IPS-11a (cell line): ENCODE measurements around the gene FSD1.
"Not testable (repeated sequence)": the region's sequence is repeated elsewhere in the genome, so short reads cannot be mapped to it uniquely, and the experiment has no call there.

Source experiments
- H3K4me3 ChIP-seq: one replicate; pipeline ENCODE4 v1.5.1; 2013; ENCODE audit warnings: low read depth, low read length, control low read depth

Gene FSD1

DNA sequence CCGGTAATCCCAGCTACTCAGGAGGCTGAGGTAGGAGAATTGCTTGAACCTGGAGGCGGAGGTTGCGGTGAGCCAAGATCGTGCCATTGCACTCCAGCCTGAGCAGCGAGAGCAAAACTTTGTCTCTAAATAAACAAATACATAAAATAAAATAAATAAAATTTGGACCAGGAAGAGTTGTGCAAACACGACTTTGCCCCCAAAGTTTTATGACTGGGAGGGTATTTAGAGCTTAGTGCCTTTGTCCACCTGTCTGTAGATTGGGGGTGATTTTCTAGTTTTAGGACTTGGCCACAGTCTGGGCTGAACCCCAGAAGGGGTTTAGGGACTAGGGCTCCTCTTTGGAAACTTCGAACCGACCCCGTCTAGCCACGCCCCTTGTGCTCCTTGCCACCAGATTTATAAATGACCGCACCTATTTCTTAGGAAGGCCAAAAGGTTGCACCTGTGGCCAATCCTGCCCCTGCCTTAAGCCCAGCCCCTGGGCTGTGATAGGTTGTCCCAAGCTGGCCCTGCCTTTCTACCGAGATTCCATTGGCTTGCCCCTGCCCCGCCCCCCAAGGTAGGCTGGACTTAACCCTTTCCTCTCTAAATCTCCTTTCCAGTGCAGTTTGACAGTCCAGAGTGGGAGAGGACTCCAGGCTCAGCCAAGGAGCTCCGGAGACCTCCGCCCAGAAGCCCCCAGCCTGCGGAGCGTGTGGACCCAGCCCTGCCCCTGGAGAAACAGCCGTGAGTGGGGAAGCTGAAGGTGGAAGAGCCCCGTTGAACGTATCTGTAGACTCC lies 20.0 kb upstream of the FSD1 start:
- no peak overlapping the region for H3K4me3 ChIP-seq

DNA sequence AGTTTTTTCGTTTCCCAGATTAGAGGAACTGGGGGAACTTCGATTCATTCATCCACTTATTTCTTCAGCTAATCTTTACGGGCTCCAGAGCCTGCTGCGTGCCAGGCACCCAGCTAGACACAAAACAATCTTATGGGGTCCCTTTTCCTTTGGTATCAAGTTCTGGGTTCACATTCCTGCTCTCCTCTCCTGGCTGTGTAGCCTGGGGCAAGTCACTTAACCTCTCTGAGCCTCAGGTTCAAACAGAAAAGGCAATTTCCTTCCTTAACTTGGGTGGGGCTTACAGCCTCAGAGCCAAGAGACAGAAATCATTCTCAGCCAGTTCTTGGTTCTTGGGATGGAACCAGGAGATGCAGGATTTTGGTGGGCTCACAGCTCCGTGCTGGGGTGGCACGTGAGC lies 19.4 kb upstream of the FSD1 start:
- no peak overlapping the region for H3K4me3 ChIP-seq

DNA sequence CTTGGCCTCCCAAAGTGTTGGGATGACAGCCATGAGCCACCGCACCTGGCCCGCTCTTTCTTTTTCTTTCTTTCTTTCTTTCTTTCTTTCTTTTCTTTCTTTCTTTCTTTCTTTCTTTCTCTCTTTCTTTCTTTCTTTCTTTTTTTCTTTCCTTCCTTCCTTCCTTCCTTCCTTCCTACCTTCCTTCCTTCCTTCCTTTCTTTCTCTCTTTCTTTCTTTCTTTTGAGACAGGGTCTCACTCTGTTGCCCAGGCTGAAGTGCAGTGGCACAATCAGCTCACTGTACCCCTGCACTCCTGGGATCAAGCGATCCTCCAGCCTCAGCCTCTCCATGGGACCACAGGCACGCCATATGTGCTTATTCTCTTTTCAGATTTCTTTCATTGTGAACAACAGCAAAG lies 18.3 kb upstream of the FSD1 start:
- H3K4me3 ChIP-seq: not testable (repeated sequence)

DNA sequence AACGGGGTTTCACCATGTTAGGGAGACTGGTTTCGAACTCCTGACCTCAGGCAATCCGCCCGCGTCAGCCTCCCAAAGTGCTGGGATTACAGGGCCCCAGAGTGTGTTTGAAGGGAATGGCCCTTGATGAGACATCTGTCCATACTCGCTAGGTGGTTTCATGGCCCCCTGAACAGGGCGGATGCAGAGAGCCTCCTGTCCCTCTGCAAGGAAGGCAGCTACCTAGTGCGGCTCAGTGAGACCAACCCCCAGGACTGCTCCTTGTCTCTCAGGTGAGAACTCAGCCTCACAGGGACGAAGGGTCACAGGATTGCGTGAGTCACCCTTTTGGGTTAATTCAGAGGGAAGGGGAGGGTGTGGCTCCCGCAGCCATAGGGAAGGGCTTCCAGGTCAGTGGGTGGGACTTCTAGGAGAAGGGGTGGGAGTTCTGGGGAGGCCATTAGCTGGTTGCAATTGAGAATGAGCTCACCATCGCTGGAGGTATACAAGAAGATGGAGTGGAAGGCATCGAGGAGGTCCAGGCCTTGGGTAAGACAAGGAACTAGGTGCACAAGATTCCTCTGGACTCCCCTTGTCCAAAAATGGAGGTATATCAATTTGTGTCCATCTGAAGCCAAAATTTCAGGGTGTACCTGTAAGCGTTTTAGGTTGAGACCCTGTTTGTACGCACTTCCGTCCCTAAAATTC lies 16.2 kb upstream of the FSD1 start:
- H3K4me3 ChIP-seq: no peak overlapping the region

DNA sequence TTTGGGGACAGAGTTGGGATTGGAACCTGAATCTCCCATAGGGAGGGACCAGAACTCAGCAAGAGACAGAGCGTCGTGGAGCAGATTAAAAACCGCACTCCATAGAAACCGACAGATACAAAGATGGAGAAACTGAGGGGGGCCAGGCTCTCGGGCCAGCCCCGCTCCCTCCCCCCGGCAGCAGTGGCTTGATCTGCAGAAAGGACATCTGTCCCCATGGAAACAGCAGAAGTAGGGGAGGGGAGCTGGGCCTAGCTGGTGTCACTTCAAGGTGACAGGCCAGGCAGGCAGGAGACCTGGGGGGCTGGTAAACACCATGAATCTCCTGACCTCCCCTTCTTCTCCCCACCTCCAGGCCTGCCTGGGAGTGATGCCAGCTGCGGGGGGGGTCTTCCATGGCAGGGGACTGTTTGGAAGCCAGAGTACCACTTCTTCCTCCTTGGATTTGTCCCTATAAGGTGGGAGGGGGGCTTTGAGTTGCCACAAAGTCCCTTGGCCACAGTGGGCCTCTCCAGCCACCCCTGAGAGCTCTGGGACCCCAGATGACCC lies 13.1 kb upstream of the FSD1 start:
- no peak overlapping the region for H3K4me3 ChIP-seq

DNA sequence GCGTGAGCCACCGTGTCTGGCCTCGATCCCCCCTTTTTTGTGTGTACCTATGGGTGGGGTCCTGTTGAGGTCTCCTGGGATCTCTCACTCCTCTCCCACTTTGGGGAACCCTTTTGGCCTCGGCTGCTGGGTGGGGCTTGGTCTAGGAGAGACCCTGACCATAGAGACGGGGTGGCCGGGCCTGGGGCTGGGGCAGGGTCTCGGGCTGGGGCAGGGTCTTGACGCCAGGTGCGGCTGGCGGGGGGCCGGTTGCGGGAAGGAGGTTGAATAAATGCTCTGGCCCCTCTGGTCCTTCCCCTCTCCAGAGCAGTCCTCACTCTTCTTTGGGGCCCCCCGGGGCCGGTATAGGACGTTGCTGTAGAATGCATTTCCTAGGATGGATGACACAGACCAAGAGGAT lies 11.9 kb upstream of the FSD1 start:
- H3K4me3 ChIP-seq: no peak overlapping the region

DNA sequence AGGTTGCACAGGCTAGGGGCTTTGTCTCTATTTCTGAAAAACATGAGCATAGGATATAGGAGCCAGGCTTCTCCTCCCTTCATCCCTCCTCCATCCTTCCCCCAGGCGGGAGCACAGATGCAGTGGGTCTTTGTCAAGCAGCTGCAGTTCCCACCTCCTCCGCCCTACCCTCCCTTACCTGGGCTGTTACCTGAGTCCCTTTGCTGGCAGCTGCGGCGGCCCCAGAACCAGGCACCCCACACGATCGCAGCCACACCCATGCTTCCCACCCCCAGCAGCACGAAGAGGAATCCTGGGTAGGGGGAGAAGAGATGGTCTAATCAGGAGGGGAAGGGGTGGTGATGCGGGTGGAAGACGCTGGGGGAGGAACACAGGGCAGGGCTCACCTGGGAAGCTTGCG lies 10.0 kb upstream of the FSD1 start:
- H3K4me3 ChIP-seq: no peak overlapping the region

DNA sequence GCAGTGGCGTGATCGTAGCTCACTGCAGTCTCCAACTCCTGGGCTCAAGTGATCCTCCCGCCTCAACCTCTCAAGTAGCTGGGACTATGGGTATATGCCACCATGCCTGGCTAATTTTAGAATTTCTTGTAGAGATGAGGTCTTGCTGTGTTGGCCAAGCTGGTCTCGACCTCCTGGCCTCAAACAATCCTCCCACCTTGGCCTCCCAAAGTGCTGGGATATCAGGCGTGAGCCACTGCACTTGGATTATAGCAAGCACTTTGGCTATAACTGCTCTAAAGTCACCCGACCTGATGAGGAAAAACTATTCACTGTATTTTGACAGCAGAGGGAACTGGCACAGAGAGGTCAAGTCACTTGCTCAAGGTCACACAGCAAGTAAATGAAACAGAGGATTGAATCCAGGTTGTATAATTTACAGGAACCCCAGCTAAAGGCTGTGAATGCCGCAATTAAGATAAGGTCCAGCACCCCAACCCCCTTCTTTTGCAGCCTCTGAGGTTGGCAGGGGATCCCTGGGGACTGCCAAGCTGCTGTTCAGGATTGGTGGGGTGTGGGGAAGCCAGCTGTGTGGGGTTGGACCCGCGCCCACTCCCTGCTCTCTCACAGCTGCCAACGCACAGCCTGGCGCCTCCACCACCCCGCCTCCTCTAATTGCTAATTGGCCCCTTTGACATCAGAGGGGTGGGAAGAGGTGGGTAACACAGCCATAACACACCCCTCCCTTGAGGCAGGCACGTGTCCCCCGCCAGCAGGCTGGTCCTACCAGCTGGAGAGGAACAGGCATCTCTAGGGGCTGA lies 8.2 kb upstream of the FSD1 start:
- no peak overlapping the region for H3K4me3 ChIP-seq

DNA sequence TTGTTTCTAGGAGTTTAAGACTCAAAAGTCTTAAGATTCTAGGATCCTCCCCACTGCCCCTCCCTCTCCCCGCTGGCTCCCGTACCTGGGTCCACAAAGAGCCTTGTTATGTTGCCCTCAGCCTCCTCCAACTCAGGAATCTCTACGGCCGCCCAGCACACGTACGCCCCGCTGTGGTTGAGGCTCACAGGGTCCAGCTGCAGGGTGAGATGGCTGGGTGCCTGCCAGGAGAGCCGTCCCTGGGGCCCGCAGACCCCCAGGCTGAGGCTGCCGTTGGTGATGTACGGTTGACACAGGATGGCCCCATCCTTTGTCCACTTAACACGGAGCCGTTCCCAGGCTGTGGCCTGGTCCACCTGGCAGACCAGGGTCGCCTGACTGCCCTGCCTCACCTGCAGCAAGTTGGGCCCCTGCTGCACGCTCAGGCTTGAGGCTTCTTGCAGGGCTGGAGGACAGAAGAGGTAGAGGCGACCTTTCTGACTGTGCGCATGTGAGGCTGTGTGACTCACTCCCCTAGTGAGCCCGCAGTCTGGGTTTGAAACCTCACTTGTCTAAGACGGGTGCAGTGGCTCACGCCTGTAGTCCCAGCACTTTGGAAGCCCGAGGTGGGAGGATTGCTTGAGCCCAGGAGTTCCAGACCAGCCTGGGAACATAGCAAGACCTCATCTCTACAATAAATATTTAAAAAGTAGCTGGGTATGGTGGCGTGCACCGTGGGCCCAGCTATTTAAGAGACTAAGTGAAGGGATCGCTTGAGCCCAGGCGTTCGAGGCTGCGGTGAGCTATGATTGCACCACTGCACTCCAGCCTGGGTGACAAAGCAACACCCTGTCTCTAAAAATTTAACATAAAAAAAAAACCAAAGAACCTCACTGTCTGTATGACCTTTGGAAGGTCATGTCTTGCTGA lies 6.2 kb upstream of the FSD1 start:
- no peak overlapping the region for H3K4me3 ChIP-seq

DNA sequence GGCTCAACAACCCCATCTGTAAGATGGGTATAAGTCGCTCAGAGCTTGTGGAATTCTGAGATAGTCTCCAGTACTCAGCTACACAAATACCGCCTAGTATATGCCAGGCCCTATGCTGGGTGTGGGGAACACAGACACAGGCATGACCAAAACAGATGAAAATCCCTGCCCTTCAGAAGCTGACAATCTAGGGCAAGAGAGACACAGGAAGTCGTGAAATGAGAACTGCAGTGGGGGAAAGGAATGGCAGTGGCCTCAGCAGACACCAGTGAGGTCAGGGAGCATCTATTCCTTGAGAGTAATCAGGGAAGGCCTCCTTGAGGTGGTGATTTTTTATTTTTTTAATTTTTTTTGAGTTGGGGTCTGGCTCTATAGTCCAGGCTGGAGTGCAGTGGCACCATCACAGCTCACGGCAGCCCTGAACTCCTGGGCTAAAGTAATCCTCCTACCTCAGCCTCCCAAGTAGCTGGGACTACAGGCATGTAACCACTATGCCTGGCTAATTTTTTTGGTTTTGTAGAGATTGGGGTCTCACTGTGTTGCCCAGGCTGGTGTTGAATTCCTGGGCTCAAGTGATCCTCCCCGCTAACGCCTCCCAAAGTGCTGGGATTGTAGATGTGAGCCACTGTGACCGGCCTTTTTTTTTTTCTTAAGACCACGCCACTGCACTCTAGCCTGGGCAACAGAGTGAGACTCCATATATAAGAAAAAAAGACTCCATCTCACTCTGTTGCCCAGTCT lies 5.4 kb upstream of the FSD1 start:
- H3K4me3 ChIP-seq: no peak overlapping the region

DNA sequence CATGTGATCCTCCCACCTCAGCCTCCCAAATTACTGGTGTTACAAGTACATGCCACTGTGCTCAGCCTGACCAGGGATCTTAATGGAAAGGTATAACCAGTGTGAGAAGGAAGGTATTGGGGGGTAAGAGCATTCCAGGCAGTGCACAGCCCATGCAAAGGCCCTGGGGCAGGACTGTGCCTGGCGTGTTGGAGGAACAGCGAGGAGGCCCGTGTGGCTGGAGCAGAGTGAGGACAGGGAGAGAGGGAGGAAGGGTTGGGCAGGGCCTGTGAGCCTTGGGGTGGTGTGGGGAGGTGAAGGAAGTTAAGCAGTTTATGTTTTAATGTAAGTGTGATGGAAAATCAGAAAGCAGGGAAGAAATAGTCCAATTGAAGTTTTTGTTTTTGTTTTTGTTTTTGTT lies 3.8 kb upstream of the FSD1 start:
- H3K4me3 ChIP-seq: no peak overlapping the region

DNA sequence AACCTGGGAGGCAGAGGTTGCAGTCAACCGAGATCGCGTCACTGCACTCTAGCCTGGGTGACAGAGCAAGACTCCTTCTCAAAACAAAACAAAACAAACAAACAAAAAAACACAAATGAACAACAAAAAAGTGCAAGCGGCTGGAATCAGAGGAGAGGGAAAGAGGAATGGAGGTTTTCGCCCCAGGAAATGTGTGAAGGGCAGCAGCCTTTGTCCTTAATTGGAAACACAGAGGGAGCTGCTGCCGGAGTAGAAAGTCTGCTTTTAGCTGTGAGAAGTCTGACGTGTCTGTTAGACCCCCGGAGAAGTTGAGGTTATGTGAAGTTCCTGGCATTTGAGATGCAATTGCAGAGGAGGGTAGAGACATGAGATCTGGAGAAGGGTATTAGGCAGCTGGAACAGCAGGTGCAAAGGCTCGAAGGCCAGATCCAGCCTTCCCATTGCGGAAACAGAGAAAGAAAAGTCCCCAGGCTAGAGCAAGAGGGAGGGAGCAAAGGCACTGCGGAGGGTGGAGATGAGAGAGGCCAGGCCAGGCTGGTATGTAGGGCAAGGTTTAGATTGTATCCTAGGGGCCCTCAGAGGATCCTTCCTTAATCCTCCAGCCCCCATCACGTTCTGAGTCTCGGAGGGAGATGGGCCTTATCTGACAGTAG lies 2.7 kb upstream of the FSD1 start:
- H3K4me3 ChIP-seq: no peak overlapping the region

DNA sequence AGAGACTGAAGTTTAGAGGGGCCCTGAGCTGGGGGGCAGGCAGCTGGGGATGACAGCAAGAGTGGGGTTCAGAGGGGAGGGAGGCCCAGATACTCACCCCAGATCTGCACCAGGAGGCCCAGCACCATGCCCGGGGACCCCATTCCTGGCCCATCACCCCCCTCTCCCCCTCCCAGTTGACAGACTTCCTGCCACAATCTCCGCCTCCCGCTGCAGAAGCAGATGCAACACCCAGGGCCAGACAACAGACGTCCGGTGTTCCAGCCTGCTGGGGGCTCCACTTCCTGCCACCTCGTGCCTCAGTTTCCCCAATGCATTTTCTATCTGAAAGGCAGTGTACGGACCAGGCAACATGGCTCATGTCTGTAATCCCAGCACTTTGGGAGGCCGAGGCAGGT lies 2.2 kb upstream of the FSD1 start, which contains the start of gene TMIGD2:
TSS of gene TMIGD2 (minus strand) at position 147 of the 398 bp plus-strand sequence. CDS start at position 143, 4 bp downstream.
- H3K4me3 ChIP-seq: no peak within 1 kb of the TSS

DNA sequence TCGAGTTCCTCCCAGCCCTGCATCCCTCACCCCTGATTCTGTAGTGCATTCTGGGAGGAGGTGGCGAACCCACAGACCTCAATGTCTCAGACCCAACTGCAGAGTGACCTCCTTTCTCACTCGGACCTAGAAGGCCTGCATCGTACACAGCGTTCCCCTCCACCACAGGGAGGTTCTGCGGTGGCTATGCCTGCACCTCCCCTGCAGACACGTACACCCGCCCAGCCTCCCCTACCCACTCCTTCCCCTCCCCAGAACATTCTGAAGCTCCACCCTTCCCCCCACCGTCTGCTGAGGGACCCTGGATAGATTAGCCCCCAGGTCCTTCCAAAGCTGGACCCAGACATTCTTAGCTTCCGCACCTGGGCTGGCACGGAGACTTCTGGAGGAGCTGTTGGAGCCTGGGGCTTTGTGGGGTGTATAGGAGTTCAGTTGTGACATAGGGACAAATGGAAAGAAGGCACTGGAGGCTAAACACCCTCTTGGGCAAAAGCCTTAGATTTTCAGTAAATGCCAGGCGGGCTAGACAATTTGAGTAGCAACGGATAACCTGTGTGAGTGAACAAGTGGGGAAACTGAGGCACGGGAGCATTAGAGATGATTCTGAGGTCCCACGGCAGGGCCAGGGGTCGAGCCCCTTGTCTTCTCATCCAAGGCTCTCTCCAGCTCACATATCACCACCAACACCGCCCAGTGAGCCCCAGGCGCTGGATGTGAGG lies 420 bp upstream of the FSD1 start:
- no peak overlapping the region for H3K4me3 ChIP-seq

DNA sequence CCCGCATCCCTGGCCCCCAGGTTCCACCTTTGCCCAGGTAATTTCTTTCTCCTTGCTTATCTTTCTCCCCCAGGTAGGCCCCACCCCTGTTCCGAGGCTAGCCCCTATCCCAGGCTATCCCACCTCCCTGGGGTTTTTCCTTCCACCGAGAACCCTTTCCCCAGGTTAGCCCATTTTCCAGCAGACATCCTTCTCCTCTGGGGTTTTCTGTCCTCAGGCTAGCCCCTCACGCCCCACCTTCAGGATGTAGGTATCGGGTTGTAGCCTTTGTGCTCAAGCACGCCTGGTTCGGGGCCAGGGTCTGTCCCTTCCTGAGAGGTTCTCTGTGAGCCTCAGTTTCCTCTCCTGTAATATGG lies 837 bp downstream of the FSD1 start:
- H3K4me3 ChIP-seq: no peak overlapping the region

DNA sequence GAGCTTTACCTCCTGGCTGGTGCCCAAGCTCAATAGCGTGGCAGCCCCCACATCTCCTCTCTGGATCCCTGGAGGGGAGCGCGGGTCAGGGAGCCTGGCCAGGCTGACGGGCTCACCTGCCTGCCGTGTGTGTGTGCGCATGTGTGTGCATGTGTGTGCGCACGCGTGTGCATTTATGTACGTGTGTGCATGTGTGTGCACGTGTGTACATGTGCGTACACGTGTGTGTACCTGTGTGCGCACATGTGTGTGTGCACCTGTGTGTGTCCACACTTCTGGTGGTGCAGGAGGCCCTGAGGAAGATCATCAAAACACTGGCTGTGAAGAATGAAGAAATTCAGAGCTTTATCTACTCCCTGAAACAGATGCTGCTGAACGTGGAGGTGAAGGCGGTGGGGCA lies 1.3 kb downstream of the FSD1 start:
- H3K4me3 ChIP-seq: no peak overlapping the region

DNA sequence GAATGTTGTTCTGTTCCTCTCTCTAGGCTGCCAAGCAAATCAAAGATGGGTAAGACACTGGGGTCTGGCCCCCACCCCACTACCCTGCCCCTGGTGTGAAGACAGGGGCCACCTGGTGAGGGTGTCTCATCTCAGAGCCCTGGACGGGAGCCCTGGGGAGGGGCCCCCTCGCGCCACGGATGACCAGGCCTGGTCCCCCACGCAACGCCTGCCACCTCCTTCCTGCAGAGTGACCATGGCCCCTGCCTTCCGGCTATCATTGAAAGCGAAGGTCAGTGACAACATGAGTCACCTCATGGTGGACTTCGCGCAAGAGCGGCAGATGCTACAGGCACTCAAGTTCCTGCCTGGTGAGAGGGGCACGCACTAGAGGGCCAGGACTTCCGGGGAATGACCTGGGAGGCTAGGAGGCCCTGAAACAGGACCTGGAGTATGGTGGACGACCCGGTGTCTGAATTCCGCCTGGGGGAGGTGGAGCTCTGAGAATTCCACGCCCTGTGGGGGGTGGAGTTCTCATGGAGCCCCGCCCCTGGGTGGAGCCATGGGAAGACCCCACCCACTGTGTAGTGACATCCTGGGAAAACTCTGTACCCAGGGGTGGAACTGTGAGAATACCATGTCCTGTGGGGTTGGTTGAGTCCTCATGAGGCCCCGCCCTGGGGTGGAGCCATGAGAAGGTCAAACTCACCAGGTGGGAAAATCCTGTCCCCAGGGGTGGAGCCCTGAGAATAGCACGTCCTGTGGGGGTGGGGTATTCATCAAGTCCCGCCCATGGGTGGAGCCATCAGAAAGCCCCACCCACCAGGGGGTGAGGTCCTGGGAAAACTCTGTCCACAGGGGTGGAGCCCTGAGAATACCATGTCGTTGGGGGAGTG lies 6.1 kb downstream of the FSD1 start:
- H3K4me3 ChIP-seq: no peak overlapping the region
